Neural progenitor cell (in vitro differentiated cells): ENCODE measurements around the gene MRPL39.

Experiments used
- CTCF ChIP-seq: fragments of 200-600 bp; sonication (generic); IDR thresholded peaks from 2 replicates; pipeline ENCODE4 v1.5.1; 2017; ENCODE audit warnings: antibody characterized with exemption, mild to moderate bottlenecking
- EZH2phosphoT487 ChIP-seq: fragments of 200-600 bp; sonication (generic); IDR thresholded peaks from 2 replicates; pipeline ENCODE4 v1.6.1; 2017; ENCODE audit warnings: antibody characterized with exemption

DNA sequence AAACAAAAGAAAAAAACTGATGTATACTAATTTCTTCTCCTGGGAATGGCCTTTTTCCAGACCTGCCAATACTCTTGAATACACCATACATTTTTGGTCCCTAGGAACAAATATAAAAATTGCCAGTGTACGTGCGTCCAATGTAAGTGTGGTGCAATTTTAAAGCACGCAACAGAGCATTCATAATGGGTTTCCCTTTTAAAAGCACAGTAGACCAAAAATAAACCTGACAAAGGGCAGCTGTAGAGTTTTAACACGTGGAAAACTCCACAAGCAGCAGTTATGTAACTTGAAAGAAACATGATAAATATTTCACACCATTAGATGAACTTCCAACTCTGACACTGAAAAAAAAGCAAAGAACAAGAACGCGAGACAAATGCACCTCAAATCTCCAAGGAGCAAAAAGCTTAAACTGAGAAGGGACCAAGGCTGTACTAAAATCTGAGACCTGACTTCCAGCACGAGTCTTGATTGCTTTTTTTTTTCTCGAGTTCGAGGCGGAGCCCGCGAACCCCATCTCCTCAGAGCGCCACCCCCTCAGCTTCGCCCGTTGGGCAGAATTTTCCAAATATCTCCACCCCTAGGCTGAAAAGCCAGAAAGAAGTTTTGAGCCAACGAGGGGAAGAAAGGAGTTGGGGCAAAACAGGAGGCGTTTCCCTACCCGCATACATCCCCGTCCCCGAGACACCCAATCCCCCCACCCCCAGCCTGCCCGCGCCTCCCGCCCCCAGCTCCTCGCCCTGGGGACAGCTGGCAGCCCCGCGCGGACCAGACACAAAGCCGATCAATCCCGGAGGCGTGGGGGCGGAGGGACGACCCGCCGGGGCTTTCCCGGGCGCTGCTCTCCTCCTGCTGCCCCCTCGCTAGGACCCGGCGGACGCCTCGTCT lies 31.6 kb upstream of the MRPL39 start, which contains the start of gene JAM2:
- TF ChIP-seq CTCF (no peak), EZH2phosphoT487 (no peak)
